GM18907 (cell line): ENCODE measurements around the gene HES5.
"Not testable (repeated sequence)": the region's sequence is repeated elsewhere in the genome, so short reads cannot be mapped to it uniquely, and the experiment has no call there.

Source experiments
- ATAC-seq: cut with Tn5 transposase; IDR thresholded peaks from one replicate; pipeline ENCODE4 v1.9.1; 2021; ENCODE audit warnings: mild to moderate bottlenecking, moderate library complexity; ENCODE audit not compliant: unreplicated experiment

Gene HES5, protein sequence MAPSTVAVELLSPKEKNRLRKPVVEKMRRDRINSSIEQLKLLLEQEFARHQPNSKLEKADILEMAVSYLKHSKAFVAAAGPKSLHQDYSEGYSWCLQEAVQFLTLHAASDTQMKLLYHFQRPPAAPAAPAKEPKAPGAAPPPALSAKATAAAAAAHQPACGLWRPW

DNA sequence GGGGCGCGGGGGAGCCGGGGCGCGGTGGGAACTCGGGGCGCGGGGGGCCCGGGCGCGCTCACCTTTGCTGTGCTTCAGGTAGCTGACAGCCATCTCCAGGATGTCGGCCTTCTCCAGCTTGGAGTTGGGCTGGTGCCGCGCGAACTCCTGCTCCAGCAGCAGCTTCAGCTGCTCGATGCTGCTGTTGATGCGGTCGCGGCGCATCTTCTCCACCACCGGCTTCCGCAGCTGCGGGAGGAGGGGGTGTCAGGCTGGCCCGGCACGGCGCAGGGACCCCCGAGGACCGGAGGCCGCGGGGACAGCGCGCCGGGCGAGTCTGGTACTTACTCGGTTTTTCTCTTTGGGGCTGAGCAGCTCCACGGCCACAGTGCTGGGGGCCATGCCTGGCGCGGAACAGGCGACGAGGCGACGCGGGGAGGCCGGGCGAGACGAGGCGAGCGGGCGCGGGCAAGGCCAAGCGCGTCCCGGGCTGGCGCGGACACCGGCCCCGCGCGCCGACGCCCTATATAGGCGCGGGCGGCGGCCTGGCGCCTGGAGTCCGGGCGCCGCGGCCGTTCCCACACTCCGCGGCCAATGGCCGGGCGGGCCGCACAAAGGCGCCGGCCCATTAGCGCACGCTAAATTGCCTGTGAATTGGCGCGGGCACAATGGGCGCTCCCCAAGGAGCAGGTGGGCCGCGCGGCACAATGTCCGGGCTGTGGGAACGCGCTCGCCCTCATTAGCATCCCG is at the start of gene HES5:
Gene HES5, minus strand, starts transcription at position 480 of the 729 bp plus-strand sequence. Its CDS starts 99 bp downstream, at position 381.
- no peak for ATAC-seq

GRCh38 chr1:2578758-2579118 is 48.7 kb upstream of the HES5 start:
- no peak for ATAC-seq

GRCh38 chr1:2577565-2578075 is 47.6 kb upstream of the HES5 start:
- ATAC-seq: peak; percentile 54

DNA sequence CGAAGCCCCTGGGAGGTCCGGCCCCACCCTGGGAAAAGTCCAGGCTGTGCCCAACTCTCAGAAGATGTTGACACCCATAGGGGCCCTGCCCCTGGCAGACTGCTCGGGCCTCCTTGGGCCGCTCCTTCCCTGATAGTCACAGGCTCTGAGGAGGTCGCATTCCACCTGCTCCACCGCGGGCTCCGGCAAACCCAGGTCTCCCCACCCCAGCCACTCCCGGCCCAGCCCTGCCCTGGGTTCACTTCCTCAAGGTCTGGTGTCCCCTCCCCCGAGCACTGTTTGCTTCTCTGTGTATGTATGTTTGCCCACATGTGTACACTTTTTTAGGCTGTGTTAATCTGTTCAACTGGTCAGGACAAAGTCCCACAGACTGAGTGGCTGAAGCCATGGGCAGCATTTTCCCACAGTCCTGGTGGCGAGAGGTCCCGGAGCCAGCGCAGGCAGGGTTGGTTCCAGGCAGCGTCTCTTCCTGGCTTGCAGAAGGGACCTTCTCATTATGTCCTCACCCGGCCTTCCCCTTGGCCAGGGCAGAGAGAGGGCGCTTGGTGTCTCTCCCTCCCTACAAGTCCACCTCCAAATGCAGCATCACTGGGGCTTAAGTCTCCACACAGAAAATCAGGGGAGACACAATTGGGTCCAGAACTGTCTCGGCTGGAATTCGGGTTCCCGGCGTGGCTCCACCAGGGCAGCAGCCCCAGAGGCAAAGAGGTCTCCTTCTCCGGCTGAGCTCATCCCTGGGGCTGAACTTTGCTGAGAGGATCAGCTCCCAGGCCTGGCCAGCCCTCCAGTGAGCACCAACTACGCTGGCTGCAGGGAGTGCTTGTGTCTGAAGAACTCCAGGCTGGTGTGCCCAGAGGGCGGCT is 46.0 kb upstream of the HES5 start:
- peak; percentile 4 for ATAC-seq

GRCh38 chr1:2574350-2574749 is 44.3 kb upstream of the HES5 start:
- ATAC-seq: no peak

DNA sequence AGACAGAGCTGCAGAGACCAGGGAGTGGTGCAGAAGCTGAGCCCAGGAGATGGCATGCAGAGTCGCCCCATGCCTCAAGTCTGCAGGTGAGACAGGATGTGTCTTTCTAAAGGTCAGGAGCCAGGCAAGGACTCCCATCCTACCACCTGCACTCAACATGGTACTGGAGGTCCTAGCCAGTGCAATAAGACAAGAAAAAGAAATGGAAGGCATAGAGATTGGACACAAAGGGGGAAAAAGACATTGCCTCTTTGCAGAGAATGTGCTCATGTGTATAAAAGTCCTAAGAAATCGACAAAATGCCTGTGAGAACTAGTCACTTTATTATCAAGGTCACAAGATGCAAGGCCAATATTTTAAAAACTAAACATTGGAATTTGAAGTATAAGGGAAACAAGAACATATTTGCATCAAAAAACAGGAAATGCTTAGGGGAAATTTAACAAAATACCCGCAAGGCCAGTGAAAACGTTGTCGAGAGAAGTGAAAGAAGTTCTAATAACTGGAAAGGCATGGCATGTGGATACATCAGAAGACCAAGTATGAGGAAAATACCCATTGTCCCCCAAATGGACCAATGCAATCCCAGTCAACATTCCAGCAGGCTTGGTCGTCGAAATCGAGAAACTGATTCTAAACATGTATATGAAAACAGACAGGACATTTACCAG is 43.3 kb upstream of the HES5 start:
- ATAC-seq: no peak

DNA sequence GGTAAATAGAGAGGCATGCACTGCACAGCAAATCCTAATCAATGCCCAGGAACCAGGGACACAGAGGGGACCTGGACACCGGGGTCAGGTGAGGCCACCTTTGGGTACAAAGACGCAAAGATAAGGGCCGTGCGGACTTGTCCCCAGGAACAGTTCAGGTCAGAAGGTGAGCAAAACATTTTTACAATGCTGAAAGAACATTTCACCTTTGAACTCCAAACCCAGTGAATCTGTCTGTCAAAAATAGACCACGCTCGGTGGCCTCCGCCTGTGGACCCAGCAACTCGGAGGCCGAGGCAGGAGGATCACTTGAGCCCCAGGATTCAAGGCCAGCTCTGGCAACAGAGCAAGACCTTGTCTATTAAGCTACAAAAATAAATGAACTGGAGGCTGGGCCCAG is 41.3 kb upstream of the HES5 start:
- no peak for ATAC-seq

GRCh38 chr1:2570332-2570731 is 40.3 kb upstream of the HES5 start:
- ATAC-seq: no peak

GRCh38 chr1:2569703-2570102 is 39.6 kb upstream of the HES5 start:
- ATAC-seq: not testable (repeated sequence)

DNA sequence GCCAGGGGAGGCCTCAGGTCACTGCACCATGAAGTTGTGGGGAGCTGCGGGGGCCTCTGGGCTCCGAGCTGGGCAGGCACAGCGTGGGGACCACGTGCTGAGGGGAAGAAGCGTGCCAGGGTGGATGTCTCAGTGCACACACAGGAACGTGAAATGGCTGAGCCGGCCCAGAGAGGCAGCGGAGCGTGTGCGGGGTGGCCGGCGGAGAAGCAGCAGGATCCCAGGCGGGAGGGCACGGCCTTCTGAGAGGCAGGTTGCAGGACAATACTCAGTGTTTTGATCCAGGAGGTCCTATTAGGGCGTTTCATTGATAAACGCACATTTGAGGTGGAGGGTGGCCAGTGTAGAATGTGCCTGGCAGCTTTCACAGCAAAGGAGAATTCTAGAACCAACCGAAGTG is 39.0 kb upstream of the HES5 start:
- ATAC-seq: no peak

DNA sequence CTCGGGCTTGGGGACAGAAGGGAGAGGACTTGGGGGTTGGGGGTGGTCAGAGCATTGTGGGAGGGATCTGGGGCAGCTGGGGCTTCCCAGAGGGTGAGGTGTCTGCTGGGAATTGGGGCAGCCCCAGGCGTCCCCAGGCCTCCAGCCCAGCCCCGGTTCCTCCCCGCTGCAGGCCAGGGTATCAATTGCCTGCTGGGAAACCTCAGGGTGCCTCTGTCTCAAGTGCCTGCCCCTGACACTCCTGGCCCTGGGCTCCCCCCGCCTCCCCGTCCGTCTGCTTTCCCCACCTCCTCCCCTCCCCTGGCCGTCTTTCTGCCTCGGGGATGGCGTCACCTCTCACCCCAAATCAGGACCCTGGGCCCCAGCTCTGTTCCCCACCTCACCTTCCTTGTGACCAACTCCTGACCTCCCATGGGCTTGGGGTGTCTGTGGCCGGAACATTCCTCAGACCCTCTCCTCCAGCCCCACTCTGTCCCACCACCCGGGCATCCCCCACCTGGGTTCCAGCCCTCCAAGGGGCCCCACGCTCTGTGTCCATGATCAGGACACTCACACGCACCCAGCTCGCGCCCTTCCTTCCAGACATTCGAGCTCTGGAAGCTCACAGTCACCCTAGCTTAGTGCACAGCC is 38.2 kb upstream of the HES5 start:
- not testable (repeated sequence) for ATAC-seq

- ATAC-seq: no peak
Observed at GRCh38 chr1:2567083-2567679, 37.1 kb upstream of the HES5 start.

GRCh38 chr1:2566101-2567045 is 36.3 kb upstream of the HES5 start:
- no peak for ATAC-seq

- ATAC-seq: no peak
Observed at GRCh38 chr1:2564815-2565374, 34.8 kb upstream of the HES5 start.

GRCh38 chr1:2564006-2564814 is 34.1 kb upstream of the HES5 start:
- ATAC-seq: no peak

DNA sequence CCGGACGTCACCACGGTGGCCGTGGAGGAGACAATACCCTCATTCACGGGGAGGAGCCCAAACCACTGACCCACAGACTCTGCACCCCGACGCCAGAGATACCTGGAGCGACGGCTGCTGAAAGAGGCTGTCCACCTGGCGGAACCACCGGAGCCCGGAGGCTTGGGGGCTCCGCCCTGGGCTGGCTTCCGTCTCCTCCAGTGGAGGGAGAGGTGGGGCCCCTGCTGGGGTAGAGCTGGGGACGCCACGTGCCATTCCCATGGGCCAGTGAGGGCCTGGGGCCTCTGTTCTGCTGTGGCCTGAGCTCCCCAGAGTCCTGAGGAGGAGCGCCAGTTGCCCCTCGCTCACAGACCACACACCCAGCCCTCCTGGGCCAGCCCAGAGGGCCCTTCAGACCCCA is 33.1 kb upstream of the HES5 start:
- ATAC-seq: no peak

GRCh38 chr1:2561898-2562895 is 32.1 kb upstream of the HES5 start:
- ATAC-seq: no peak
